Measurements from ENCODE around the gene NKX2-1. TPM values are rescaled to one million over a fixed set of nuclear protein-coding genes. Genes with fewer than 3 reads are reported as not detected.
A peak's percentile ranks its signal among the peaks of the same experiment; 100 is the strongest.

The NKX2-1 gene
- total and polyA plus RNA-seq, 2 of the 13 experiments (the other 11 are each of a cell fraction or from before 2014, with no cell fraction given): not detected

DNA sequence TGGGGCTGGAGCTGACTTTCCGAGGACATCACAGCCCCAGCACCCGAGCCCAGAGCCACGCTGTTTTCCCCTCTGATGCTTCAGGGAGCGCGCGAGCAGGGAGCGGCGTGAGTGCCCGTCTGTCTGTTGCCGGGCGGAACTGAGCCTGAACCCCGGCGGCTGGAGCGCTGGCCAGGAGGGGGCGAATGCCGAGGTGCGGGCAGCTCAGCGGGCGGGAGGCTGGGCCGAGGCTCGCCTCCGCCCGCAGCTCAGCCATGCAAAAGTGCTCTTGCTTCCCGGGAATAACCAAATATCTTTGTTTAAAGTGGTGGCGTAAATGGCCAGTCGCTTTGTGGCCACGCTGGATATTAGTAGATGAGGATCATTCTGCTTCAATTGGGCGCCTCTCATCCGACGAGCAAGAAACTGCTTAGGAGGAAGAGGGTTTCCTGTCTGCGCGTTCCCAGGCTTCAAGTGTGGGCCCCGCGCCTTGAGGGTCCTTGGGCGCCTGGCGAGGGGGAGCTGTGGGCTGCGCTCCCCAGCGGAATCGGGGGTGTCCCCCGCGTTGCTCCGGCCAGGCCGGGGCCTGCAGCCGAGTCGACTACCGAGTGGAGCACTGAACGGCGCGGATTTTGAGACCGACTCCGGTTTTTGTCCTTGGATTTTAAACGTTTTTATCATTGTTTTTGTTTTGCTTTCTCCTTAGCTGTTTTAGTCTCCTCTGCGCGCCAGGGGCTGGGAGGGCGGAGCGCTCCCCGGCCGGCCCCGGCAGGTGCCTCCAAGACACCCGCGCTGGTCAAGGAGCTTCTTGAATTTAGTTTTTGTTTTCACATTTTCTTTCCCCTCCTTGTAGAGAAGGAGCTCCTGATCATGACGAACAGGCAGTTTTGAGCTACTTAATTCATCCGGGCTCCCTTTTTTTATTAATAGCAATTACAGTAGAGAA lies 831 bp upstream of the NKX2-1 start (continued):
- TF ChIP-seq ZNF614 (CRISPR knock-in tag; IDR thresholded peaks at IDR 0.05; ENCODE audit: borderline replicate concordance) (peak; percentile 76; the same call in 1 of the 2 replicates), MBD4 (IDR thresholded peaks at IDR 0.05; ENCODE audit: borderline replicate concordance, low read length) (no peak), ZSCAN21 (CRISPR knock-in tag; IDR thresholded peaks at IDR 0.05; ENCODE audit: borderline replicate concordance) (no peak), GZF1 (CRISPR knock-in tag; IDR thresholded peaks at IDR 0.05) (no peak), KLF11 (CRISPR knock-in tag; IDR thresholded peaks at IDR 0.05) (no peak), CHD2 (IDR thresholded peaks at IDR 0.05; ENCODE audit: low read depth, low read length) (no peak), KDM5B (CRISPR knock-in tag; IDR thresholded peaks at IDR 0.05; ENCODE audit: borderline replicate concordance) (no peak), ZNF510 (CRISPR knock-in tag; IDR thresholded peaks at IDR 0.05; ENCODE audit: low read depth) (no peak), ZSCAN22 (CRISPR knock-in tag; IDR thresholded peaks at IDR 0.05) (no peak), RBM39 (IDR thresholded peaks at IDR 0.05; ENCODE audit: low read depth, low read length, poor library complexity, severe bottlenecking) (no peak), ZNF660 (CRISPR knock-in tag; IDR thresholded peaks at IDR 0.05; ENCODE audit: borderline replicate concordance, low read depth) (no peak), NR2F1 (CRISPR knock-in tag; IDR thresholded peaks at IDR 0.05) (no peak), SIN3A (IDR thresholded peaks at IDR 0.05; ENCODE audit: borderline replicate concordance, low read depth, low read length) (no peak), POLR2AphosphoS5 (IDR thresholded peaks at IDR 0.05; ENCODE audit: low read depth, low read length) (no peak), HNRNPH1 (optimal IDR thresholded peaks at IDR 0.05; ENCODE audit: low read depth, low read length) (no peak), ZNF383 (CRISPR knock-in tag; IDR thresholded peaks at IDR 0.05; ENCODE audit: borderline replicate concordance) (no peak), ATRX (CRISPR knock-in tag; IDR thresholded peaks at IDR 0.05; ENCODE audit: borderline replicate concordance) (no peak)
- TF ChIP-seq, protein P1, sequence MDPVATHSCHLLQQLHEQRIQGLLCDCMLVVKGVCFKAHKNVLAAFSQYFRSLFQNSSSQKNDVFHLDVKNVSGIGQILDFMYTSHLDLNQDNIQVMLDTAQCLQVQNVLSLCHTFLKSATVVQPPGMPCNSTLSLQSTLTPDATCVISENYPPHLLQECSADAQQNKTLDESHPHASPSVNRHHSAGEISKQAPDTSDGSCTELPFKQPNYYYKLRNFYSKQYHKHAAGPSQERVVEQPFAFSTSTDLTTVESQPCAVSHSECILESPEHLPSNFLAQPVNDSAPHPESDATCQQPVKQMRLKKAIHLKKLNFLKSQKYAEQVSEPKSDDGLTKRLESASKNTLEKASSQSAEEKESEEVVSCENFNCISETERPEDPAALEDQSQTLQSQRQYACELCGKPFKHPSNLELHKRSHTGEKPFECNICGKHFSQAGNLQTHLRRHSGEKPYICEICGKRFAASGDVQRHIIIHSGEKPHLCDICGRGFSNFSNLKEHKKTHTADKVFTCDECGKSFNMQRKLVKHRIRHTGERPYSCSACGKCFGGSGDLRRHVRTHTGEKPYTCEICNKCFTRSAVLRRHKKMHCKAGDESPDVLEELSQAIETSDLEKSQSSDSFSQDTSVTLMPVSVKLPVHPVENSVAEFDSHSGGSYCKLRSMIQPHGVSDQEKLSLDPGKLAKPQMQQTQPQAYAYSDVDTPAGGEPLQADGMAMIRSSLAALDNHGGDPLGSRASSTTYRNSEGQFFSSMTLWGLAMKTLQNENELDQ (CRISPR knock-in tag; IDR thresholded peaks at IDR 0.05; ENCODE audit: borderline replicate concordance): no peak
- TF ChIP-seq, protein P2, sequence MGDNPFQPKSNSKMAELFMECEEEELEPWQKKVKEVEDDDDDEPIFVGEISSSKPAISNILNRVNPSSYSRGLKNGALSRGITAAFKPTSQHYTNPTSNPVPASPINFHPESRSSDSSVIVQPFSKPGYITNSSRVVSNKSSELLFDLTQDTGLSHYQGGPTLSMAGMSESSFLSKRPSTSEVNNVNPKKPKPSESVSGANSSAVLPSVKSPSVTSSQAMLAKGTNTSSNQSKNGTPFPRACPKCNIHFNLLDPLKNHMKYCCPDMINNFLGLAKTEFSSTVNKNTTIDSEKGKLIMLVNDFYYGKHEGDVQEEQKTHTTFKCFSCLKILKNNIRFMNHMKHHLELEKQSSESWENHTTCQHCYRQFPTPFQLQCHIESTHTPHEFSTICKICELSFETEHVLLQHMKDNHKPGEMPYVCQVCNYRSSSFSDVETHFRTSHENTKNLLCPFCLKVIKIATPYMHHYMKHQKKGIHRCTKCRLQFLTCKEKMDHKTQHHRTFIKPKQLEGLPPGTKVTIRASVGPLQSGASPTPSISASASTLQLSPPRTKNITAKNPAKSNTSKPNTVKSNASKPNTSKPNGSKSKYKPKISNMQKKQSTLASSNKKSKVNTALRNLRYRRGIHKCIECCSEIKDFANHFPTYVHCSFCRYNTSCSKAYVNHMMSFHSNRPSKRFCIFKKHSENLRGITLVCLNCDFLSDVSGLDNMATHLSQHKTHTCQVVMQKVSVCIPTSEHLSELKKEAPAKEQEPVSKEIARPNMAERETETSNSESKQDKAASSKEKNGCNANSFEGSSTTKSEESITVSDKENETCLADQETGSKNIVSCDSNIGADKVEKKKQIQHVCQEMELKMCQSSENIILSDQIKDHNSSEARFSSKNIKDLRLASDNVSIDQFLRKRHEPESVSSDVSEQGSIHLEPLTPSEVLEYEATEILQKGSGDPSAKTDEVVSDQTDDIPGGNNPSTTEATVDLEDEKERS (CRISPR knock-in tag; IDR thresholded peaks at IDR 0.05): no peak
- TF ChIP-seq, protein P3, sequence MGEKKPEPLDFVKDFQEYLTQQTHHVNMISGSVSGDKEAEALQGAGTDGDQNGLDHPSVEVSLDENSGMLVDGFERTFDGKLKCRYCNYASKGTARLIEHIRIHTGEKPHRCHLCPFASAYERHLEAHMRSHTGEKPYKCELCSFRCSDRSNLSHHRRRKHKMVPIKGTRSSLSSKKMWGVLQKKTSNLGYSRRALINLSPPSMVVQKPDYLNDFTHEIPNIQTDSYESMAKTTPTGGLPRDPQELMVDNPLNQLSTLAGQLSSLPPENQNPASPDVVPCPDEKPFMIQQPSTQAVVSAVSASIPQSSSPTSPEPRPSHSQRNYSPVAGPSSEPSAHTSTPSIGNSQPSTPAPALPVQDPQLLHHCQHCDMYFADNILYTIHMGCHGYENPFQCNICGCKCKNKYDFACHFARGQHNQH (CRISPR knock-in tag; IDR thresholded peaks at IDR 0.05): no peak

Measured in HepG2 (cell line).